Activated T-cell treated with anti-CD3 and anti-CD28 coated beads, Interleukin-2, amount 50 U/mL, for 4 hours (primary cell): ENCODE data around the gene KATNAL2. TPM values are rescaled to one million over a fixed set of nuclear protein-coding genes. Genes with fewer than 3 reads are reported as not detected.

Experiments
- ATAC-seq, 2 donors: fragments of 200-7000 bp; cut with Tn5 transposase; one replicate each; pipeline ENCODE4 v1.10.0; 2021
- DNase-seq: peaks from one replicate; pipeline ENCODE4 v3.0.0-alpha.2; 2020
- H3K27me3 Mint-ChIP-seq: one replicate; pipeline ENCODE4 v1.8.0; 2021; ENCODE audit warnings: low read depth, mixed read lengths
- H3K36me3 Mint-ChIP-seq: one replicate; pipeline ENCODE4 v1.8.0; 2022; ENCODE audit warnings: mixed read lengths; ENCODE audit not compliant: insufficient read depth
- H3K4me1 Mint-ChIP-seq: one replicate; pipeline ENCODE4 v1.8.0; 2021; ENCODE audit warnings: low read depth, mixed read lengths
- H3K4me3 Mint-ChIP-seq: one replicate; pipeline ENCODE4 v1.8.0; 2021; ENCODE audit warnings: mild to moderate bottlenecking, moderate library complexity, mixed read lengths
- H3K9me3 Mint-ChIP-seq: one replicate; pipeline ENCODE4 v1.8.0; 2021; ENCODE audit warnings: mixed read lengths
- total RNA-seq, 3 donors: library from RNA; stranded (reverse); gene quantifications; one replicate each; pipeline ENCODE4 v1.2.1, GENCODE V29; 2021

Gene KATNAL2
- total RNA-seq, 3 donors from 2014 or later = 0.54 to 1.0 (median 0.61) TPM

GRCh38 chr18:47108373-47108772, 191.0 kb downstream of the KATNAL2 start:
- ATAC-seq = no peak
- H3K4me1 Mint-ChIP-seq = no peaks in the 10 kb centered on the region
- H3K36me3 Mint-ChIP-seq = peaks cover 29% of the 10 kb centered on the region
- H3K9me3 Mint-ChIP-seq = no peaks in the 10 kb centered on the region
- H3K27me3 Mint-ChIP-seq = no peaks in the 10 kb centered on the region
- no peak for DNase-seq
- H3K4me3 Mint-ChIP-seq = no peak overlapping the region

- Mint-ChIP-seq H3K9me3 (no peaks in the 10 kb centered on the region), H3K4me3 (no peak overlapping the region), H3K36me3 (peaks cover 33% of the 10 kb centered on the region), H3K27me3 (no peaks in the 10 kb centered on the region), H3K4me1 (no peaks in the 10 kb centered on the region)
- ATAC-seq (no peak), DNase-seq (no peak)
These were observed 191.6 kb downstream of the KATNAL2 start for GRCh38 chr18:47108998-47109405.

- no peaks in the 10 kb centered on the region for H3K9me3 Mint-ChIP-seq
- H3K27me3 Mint-ChIP-seq = no peaks in the 10 kb centered on the region
- no peak for DNase-seq
- H3K4me3 Mint-ChIP-seq = no peak overlapping the region
- peaks cover 35% of the 10 kb centered on the region for H3K36me3 Mint-ChIP-seq
- no peaks in the 10 kb centered on the region for H3K4me1 Mint-ChIP-seq
- no peak for ATAC-seq
These were observed 192.3 kb downstream of the KATNAL2 start for GRCh38 chr18:47109720-47110119.

- Mint-ChIP-seq H3K4me1 (no peaks in the 10 kb centered on the region), H3K27me3 (no peaks in the 10 kb centered on the region), H3K36me3 (peaks cover 35% of the 10 kb centered on the region), H3K9me3 (no peaks in the 10 kb centered on the region), H3K4me3 (no peak overlapping the region)
- no peak for ATAC-seq
- no peak for DNase-seq
These were observed 193.3 kb downstream of the KATNAL2 start for GRCh38 chr18:47110492-47111274.

- Mint-ChIP-seq H3K4me3 (no peak overlapping the region), H3K36me3 (peaks cover 26% of the 10 kb centered on the region), H3K4me1 (no peaks in the 10 kb centered on the region), H3K9me3 (no peaks in the 10 kb centered on the region), H3K27me3 (no peaks in the 10 kb centered on the region)
- ATAC-seq (no peak), DNase-seq (no peak)
These were observed 196.6 kb downstream of the KATNAL2 start for GRCh38 chr18:47113796-47114540.

- H3K27me3 Mint-ChIP-seq = no peaks in the 10 kb centered on the region
- no peak overlapping the region for H3K4me3 Mint-ChIP-seq
- DNase-seq = no peak
- no peak for ATAC-seq
- peaks cover 28% of the 10 kb centered on the region for H3K36me3 Mint-ChIP-seq
- peaks cover 3% of the 10 kb centered on the region for H3K4me1 Mint-ChIP-seq
- H3K9me3 Mint-ChIP-seq = no peaks in the 10 kb centered on the region
These were observed 197.8 kb downstream of the KATNAL2 start for GRCh38 chr18:47115205-47115604.

- ATAC-seq (no peak), DNase-seq (no peak)
- no peaks in the 10 kb centered on the region for H3K9me3 Mint-ChIP-seq
- no peak overlapping the region for H3K4me3 Mint-ChIP-seq
- H3K27me3 Mint-ChIP-seq = no peaks in the 10 kb centered on the region
- peaks cover 17% of the 10 kb centered on the region for H3K4me1 Mint-ChIP-seq
- peaks cover 28% of the 10 kb centered on the region for H3K36me3 Mint-ChIP-seq
These were observed 201.6 kb downstream of the KATNAL2 start for GRCh38 chr18:47118981-47119380.

- no peak overlapping the region for H3K4me3 Mint-ChIP-seq
- H3K9me3 Mint-ChIP-seq = no peaks in the 10 kb centered on the region
- H3K4me1 Mint-ChIP-seq = peaks cover 17% of the 10 kb centered on the region
- H3K36me3 Mint-ChIP-seq = peaks cover 28% of the 10 kb centered on the region
- ATAC-seq (peak; percentile 89), DNase-seq (no peak)
- H3K27me3 Mint-ChIP-seq = no peaks in the 10 kb centered on the region
These were observed 203.0 kb downstream of the KATNAL2 start for GRCh38 chr18:47120428-47120827.

GRCh38 chr18:47121146-47121545, 203.7 kb downstream of the KATNAL2 start:
- peaks cover 28% of the 10 kb centered on the region for H3K36me3 Mint-ChIP-seq
- ATAC-seq (no peak), DNase-seq (no peak)
- H3K4me1 Mint-ChIP-seq = peaks cover 17% of the 10 kb centered on the region
- H3K4me3 Mint-ChIP-seq = no peak overlapping the region
- H3K27me3 Mint-ChIP-seq = no peaks in the 10 kb centered on the region
- no peaks in the 10 kb centered on the region for H3K9me3 Mint-ChIP-seq

- Mint-ChIP-seq H3K36me3 (peaks cover 12% of the 10 kb centered on the region), H3K27me3 (no peaks in the 10 kb centered on the region), H3K9me3 (no peaks in the 10 kb centered on the region), H3K4me1 (peaks cover 14% of the 10 kb centered on the region), H3K4me3 (no peak overlapping the region)
- ATAC-seq (no peak), DNase-seq (no peak)
These were observed 223.9 kb downstream of the KATNAL2 start for GRCh38 chr18:47141289-47141688.

- peaks cover 23% of the 10 kb centered on the region for H3K4me1 Mint-ChIP-seq
- H3K36me3 Mint-ChIP-seq = peaks cover 8% of the 10 kb centered on the region
- DNase-seq (no peak), ATAC-seq (no peak)
- no peak overlapping the region for H3K4me3 Mint-ChIP-seq
- no peaks in the 10 kb centered on the region for H3K9me3 Mint-ChIP-seq
- no peaks in the 10 kb centered on the region for H3K27me3 Mint-ChIP-seq
These were observed 225.8 kb downstream of the KATNAL2 start for GRCh38 chr18:47143153-47143552.

GRCh38 chr18:47143899-47144485, 226.6 kb downstream of the KATNAL2 start:
- H3K4me1 Mint-ChIP-seq = peaks cover 32% of the 10 kb centered on the region
- H3K27me3 Mint-ChIP-seq = no peaks in the 10 kb centered on the region
- H3K36me3 Mint-ChIP-seq = peaks cover 8% of the 10 kb centered on the region
- no peak overlapping the region for H3K4me3 Mint-ChIP-seq
- no peaks in the 10 kb centered on the region for H3K9me3 Mint-ChIP-seq
- DNase-seq = no peak
- ATAC-seq = no peak

GRCh38 chr18:47146206-47146605, 228.8 kb downstream of the KATNAL2 start:
- Mint-ChIP-seq H3K9me3 (no peaks in the 10 kb centered on the region), H3K4me3 (no peak overlapping the region), H3K27me3 (no peaks in the 10 kb centered on the region), H3K36me3 (peaks cover 5% of the 10 kb centered on the region), H3K4me1 (peaks cover 48% of the 10 kb centered on the region)
- ATAC-seq = no peak
- no peak for DNase-seq

GRCh38 chr18:47149457-47150028, 232.1 kb downstream of the KATNAL2 start:
- Mint-ChIP-seq H3K27me3 (no peaks in the 10 kb centered on the region), H3K9me3 (no peaks in the 10 kb centered on the region), H3K36me3 (peaks cover 7% of the 10 kb centered on the region), H3K4me3 (peak overlapping the region; percentile 97), H3K4me1 (peaks cover 52% of the 10 kb centered on the region)
- ATAC-seq = no peak
- no peak for DNase-seq
